Measurements from ENCODE around the gene C12orf42.
"Not testable (repeated sequence)": the region's sequence is repeated elsewhere in the genome, so short reads cannot be mapped to it uniquely, and the experiment has no call there.

Gene C12orf42

DNA sequence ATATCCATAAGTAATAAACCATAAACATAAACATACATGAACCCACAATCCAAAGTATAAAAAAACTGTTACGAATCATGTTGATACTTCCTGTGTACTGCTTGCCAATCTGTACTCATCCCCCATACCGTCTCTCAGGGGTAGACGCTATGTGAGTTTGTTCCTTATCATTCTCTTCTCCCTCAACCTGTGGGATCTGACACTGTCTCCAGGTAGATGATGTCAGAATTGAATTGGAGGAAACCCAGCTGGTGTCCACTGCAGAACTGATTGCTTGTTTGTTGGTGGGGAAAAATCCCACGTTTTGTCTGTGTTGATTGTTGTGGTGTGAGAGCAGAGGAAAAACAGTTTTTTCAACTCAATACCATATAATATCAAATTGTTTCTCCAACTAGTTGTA lies 50.8 kb downstream of the C12orf42 start:
- Histone ChIP-seq H3K9ac (ENCODE audit: low read length) (no peak overlapping the region), H3K4me3 (ENCODE audit: low read length) (no peak overlapping the region), H3K36me3 (ENCODE audit: control insufficient read depth, insufficient read depth, low read length, severe bottlenecking) (no peaks in the 10 kb centered on the region), H3K9me3 (ENCODE audit: control insufficient read depth, low read length) (no peaks in the 10 kb centered on the region), H3K4me1 (ENCODE audit: control insufficient read depth, insufficient read depth, low read length) (no peaks in the 10 kb centered on the region), H3K27me3 (replicated peaks; ENCODE audit: control insufficient read depth, insufficient read depth, low read length) (no peaks in the 10 kb centered on the region)
- DNase-seq (ENCODE audit: low read depth): no peak

- Histone ChIP-seq H3K36me3 (ENCODE audit: control insufficient read depth, insufficient read depth, low read length, severe bottlenecking) (no peaks in the 10 kb centered on the region), H3K27me3 (replicated peaks; ENCODE audit: control insufficient read depth, insufficient read depth, low read length) (no peaks in the 10 kb centered on the region), H3K9ac (ENCODE audit: low read length) (no peak overlapping the region), H3K9me3 (ENCODE audit: control insufficient read depth, low read length) (no peaks in the 10 kb centered on the region), H3K4me1 (ENCODE audit: control insufficient read depth, insufficient read depth, low read length) (no peaks in the 10 kb centered on the region), H3K4me3 (ENCODE audit: low read length) (no peak overlapping the region)
- no peak for DNase-seq (ENCODE audit: low read depth)
These were observed 52.9 kb downstream of the C12orf42 start for GRCh38 chr12:103442822-103443221.

GRCh38 chr12:103442182-103442555 lies 53.6 kb downstream of the C12orf42 start:
- H3K4me3 ChIP-seq (ENCODE audit: low read length): no peak overlapping the region
- H3K9ac ChIP-seq (ENCODE audit: low read length): no peak overlapping the region
- no peaks in the 10 kb centered on the region for H3K4me1 ChIP-seq (ENCODE audit: control insufficient read depth, insufficient read depth, low read length)
- no peaks in the 10 kb centered on the region for H3K36me3 ChIP-seq (ENCODE audit: control insufficient read depth, insufficient read depth, low read length, severe bottlenecking)
- no peaks in the 10 kb centered on the region for H3K9me3 ChIP-seq (ENCODE audit: control insufficient read depth, low read length)
- no peak for DNase-seq (ENCODE audit: low read depth)
- H3K27me3 ChIP-seq (replicated peaks; ENCODE audit: control insufficient read depth, insufficient read depth, low read length): no peaks in the 10 kb centered on the region

GRCh38 chr12:103441437-103442181 lies 54.2 kb downstream of the C12orf42 start:
- DNase-seq (ENCODE audit: low read depth): no peak
- Histone ChIP-seq H3K9me3 (ENCODE audit: control insufficient read depth, low read length) (no peaks in the 10 kb centered on the region), H3K36me3 (ENCODE audit: control insufficient read depth, insufficient read depth, low read length, severe bottlenecking) (no peaks in the 10 kb centered on the region), H3K4me3 (ENCODE audit: low read length) (no peak overlapping the region), H3K27me3 (replicated peaks; ENCODE audit: control insufficient read depth, insufficient read depth, low read length) (no peaks in the 10 kb centered on the region), H3K9ac (ENCODE audit: low read length) (no peak overlapping the region), H3K4me1 (ENCODE audit: control insufficient read depth, insufficient read depth, low read length) (no peaks in the 10 kb centered on the region)

DNA sequence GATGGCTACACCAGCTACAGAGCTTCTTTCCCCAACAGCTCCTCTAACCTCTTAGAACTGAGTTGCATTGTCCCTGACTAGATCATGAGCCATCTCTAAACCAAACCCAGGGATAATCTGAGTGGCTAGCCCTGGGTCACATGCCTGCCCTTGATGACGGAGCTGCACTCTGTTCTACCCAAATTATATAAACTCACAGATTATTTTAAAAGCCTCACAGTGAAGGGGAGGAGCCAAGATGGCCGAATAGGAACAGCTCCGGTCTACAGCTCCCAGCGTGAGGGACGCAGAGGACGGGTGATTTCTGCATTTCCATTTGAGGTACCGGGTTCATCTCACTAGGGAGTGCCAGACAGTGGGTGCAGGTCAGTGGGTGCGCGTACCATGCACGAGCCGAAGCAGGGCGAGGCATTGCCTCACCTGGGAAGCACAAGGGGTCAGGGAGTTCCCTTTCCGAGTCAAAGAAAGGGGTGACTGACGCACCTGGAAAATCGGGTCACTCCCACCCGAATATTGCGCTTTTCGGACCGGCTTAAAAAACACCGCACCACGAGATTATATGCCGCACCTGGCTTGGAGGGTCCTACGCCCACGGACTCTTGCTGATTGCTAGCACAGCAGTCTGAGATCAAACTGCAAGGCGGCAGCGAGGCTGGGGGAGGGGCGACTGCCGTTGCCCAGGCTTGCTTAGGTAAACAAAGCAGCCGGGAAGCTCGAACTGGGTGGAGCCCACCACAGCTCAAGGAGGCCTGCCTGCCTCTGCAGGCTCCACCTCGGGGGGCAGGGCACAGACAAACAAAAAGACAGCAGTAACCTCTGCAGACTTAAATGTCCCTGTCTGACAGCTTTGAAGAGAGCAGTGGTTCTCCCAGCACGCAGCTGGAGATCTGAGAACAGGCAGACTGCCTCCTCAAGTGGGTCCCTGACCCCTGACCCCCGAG lies 61.3 kb downstream of the C12orf42 start:
- not testable (repeated sequence) for H3K4me3 ChIP-seq (ENCODE audit: low read length)

GRCh38 chr12:103431950-103432349 lies 63.8 kb downstream of the C12orf42 start:
- Histone ChIP-seq H3K9ac (ENCODE audit: low read length) (no peak overlapping the region), H3K4me3 (ENCODE audit: low read length) (no peak overlapping the region), H3K36me3 (ENCODE audit: control insufficient read depth, insufficient read depth, low read length, severe bottlenecking) (no peaks in the 10 kb centered on the region), H3K27me3 (replicated peaks; ENCODE audit: control insufficient read depth, insufficient read depth, low read length) (no peaks in the 10 kb centered on the region), H3K4me1 (ENCODE audit: control insufficient read depth, insufficient read depth, low read length) (no peaks in the 10 kb centered on the region), H3K9me3 (ENCODE audit: control insufficient read depth, low read length) (no peaks in the 10 kb centered on the region)
- no peak for DNase-seq (ENCODE audit: low read depth)

More for the DNA sequence above, 61.3 kb downstream of the C12orf42 start:
- not testable (repeated sequence) for H3K9me3 ChIP-seq (ENCODE audit: control insufficient read depth, low read length); DNase-seq (ENCODE audit: low read depth); H3K27me3 ChIP-seq (replicated peaks; ENCODE audit: control insufficient read depth, insufficient read depth, low read length); H3K36me3 ChIP-seq (ENCODE audit: control insufficient read depth, insufficient read depth, low read length, severe bottlenecking); H3K9ac ChIP-seq (ENCODE audit: low read length); H3K4me1 ChIP-seq (ENCODE audit: control insufficient read depth, insufficient read depth, low read length)

DNA sequence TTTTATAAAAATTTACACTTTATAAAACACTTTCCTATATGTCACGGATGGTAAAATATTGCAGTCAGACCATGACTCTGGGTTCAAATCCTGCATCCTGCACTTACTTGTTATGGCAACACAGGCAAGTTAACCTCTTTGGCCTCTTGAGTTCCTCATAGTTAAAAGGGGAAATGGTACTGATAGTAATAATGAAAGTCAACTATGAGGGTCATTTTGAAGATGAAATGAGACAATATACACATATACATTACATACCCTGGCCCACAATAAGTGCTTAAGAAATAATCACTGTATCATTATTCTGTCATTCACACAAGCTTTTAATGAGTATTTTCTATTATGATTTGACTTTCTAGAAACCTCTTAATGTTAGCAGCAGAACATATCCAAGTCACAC lies 64.4 kb downstream of the C12orf42 start:
- Histone ChIP-seq H3K9me3 (ENCODE audit: control insufficient read depth, low read length) (no peaks in the 10 kb centered on the region), H3K27me3 (replicated peaks; ENCODE audit: control insufficient read depth, insufficient read depth, low read length) (no peaks in the 10 kb centered on the region), H3K4me3 (ENCODE audit: low read length) (no peak overlapping the region), H3K4me1 (ENCODE audit: control insufficient read depth, insufficient read depth, low read length) (no peaks in the 10 kb centered on the region), H3K36me3 (ENCODE audit: control insufficient read depth, insufficient read depth, low read length, severe bottlenecking) (no peaks in the 10 kb centered on the region), H3K9ac (ENCODE audit: low read length) (no peak overlapping the region)
- no peak for DNase-seq (ENCODE audit: low read depth)

GRCh38 chr12:103425674-103426073 lies 70.1 kb downstream of the C12orf42 start:
- H3K9me3 ChIP-seq (ENCODE audit: control insufficient read depth, low read length); DNase-seq (ENCODE audit: low read depth); H3K4me3 ChIP-seq (ENCODE audit: low read length); H3K27me3 ChIP-seq (replicated peaks; ENCODE audit: control insufficient read depth, insufficient read depth, low read length); H3K4me1 ChIP-seq (ENCODE audit: control insufficient read depth, insufficient read depth, low read length); H3K9ac ChIP-seq (ENCODE audit: low read length); H3K36me3 ChIP-seq (ENCODE audit: control insufficient read depth, insufficient read depth, low read length, severe bottlenecking): not testable (repeated sequence)

DNA sequence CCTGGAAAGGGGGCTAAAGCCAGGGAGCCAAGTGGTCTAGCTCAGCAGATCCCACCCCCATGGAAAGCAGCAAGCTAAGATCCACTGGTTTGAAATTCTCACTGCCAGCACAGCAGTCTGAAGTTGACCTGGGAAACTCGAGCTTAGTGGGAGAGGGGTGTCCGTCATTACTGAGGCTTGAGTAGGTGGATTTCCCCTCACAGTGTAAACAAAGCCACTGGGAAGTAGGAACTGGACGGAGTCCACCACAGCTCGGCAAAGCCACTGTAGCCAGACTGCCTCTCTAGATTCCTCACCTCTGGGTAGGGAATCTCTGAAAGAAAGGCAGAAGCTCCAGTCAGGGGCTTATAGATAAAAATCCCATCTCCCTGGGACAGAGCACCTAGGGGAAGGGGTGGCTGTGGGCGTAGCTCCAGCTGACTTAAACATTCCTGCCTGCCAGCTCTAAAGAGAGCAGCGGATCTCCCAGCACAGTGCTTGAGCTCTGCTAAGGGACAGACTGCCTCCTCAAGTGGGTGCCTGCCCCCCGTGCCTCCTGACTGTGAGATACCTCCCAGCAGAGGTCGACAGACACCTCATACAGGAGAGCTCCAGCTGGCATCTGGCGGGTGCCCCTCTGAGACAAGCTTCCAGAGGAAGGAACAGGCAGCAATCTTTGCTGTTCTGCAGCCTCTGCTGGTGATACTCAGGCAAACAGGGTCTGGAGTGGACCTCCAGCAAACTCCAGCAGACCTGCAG lies 70.8 kb downstream of the C12orf42 start:
- H3K4me3 ChIP-seq (ENCODE audit: low read length); H3K27me3 ChIP-seq (replicated peaks; ENCODE audit: control insufficient read depth, insufficient read depth, low read length); DNase-seq (ENCODE audit: low read depth); H3K4me1 ChIP-seq (ENCODE audit: control insufficient read depth, insufficient read depth, low read length); H3K36me3 ChIP-seq (ENCODE audit: control insufficient read depth, insufficient read depth, low read length, severe bottlenecking); H3K9ac ChIP-seq (ENCODE audit: low read length); H3K9me3 ChIP-seq (ENCODE audit: control insufficient read depth, low read length): not testable (repeated sequence)

- Histone ChIP-seq H3K4me1 (ENCODE audit: control insufficient read depth, insufficient read depth, low read length) (no peaks in the 10 kb centered on the region), H3K27me3 (replicated peaks; ENCODE audit: control insufficient read depth, insufficient read depth, low read length) (no peaks in the 10 kb centered on the region), H3K9me3 (ENCODE audit: control insufficient read depth, low read length) (no peaks in the 10 kb centered on the region), H3K4me3 (ENCODE audit: low read length) (no peak overlapping the region), H3K9ac (ENCODE audit: low read length) (no peak overlapping the region), H3K36me3 (ENCODE audit: control insufficient read depth, insufficient read depth, low read length, severe bottlenecking) (no peaks in the 10 kb centered on the region)
- no peak for DNase-seq (ENCODE audit: low read depth)
These were observed 72.3 kb downstream of the C12orf42 start for GRCh38 chr12:103423516-103423910.

Data from adipocyte (in vitro differentiated cells).